GM21576 (cell line): ENCODE data around the gene GSTT2.
"Not testable (repeated sequence)": the region's sequence is repeated elsewhere in the genome, so short reads cannot be mapped to it uniquely, and the experiment has no call there.

Source experiments
- ATAC-seq: cut with Tn5 transposase; IDR thresholded peaks from one replicate; pipeline ENCODE4 v1.9.1; 2021; ENCODE audit warnings: mild to moderate bottlenecking, moderate library complexity; ENCODE audit not compliant: unreplicated experiment

GSTT2 gene

DNA sequence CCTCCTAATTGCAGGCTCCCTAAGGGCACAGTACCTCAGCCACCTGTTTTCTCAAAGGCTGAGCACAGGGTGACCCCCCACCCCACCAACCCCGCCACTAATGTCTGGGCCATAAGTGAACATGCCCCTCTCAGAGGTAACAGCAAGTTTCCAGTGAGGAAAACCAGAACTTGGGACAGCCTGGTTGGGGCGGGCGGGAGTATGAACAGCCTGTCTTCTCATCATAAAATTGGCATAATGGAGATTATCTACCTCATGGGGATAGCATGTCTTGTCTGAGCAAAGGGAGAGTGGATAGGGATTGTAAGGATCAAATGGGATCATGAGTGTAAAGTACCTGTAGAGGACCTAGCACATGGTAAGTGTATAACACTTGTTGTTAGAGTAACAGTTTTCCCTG, 8.0 kb upstream of the GSTT2 start:
- not testable (repeated sequence) for ATAC-seq

DNA sequence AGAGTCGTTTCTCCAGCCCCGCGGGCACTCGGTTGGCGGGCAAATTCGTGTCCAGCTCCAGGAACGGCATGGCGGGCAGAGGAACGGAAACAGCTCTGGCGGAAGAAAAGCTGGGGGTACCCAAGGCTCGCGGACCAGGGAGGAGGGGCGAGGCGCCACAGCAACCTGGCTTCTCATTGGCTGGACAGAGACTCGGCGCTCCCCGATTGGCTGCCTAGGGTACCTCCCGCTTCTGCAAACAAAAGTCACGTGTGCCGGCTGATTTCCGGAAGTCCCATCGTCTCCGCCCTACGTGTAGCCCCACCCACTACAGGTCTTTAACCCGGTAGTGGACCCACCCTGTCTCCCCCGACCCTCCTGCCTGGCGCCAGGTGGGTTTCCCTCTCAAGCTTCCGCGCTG, 5.6 kb upstream of the GSTT2 start, which contains the start of gene DDT:
DDT (minus strand) TSS at position 97 of the 400 bp plus-strand sequence; CDS start at position 70, 27 bp downstream.
- ATAC-seq, result peak; percentile 91

DNA sequence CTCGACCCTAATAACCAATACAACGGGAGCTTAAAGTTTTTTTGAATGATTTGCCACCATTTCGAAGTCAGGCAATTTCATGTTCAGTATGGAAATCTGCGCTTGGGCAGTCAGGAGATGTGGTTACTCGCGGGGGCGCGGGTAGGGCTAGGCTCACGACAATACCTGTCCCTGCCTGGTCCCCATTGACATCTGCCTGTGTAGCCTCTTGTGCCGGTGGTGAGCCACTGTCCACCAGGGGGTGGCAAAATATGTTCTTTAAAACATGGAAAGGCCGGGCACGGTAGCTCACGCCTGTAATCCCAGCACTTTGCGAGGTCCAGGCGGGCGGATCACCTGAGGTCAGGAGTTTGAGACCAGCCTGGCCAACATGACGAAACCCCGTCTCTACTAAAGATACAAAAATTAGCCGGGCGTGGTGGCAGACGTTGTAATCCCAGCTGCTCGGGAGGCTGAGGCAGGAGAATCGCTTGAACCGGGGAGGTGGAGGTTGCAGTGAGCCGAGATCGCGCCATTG, 5.0 kb upstream of the GSTT2 start:
- not testable (repeated sequence) for ATAC-seq

DNA sequence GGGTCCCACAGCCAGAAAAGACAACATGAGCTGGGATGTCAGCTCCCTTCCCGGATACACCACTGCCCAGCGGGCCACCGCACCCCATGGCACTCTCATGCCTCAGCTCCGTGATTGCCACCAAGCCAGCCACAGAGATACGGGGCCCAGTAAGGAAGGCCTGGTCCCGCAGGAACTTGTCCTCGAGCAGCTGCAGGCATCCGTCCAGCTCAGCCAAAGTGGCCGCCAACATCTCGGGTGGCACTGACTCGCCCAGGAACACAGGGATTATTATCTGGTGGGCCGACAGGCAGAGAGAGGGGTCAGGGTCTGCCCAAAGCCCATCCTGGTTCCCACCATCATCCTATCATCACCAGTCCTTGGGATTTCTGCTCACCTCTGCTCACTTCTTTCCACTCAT, 2.6 kb upstream of the GSTT2 start:
- ATAC-seq, result not testable (repeated sequence)

DNA sequence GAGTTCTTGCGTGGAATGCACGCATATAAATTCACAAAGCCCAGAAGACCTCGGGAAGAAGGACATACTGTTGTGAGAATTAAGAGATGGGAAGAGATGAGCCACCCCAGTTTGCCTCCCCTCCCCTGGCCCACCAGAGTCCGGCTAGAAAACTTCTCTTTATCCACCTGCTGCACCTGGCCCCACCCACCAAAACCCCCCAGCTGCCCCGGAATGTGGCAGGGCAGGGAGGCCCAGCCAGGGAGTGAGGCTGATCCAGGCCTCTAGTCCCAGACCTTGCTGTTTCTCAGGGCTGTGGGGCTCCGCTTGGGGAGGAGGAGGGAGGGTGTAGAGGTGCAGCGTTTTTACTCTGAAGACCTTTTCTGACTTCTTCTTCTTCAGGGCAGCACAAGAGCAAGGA, 633 bp downstream of the GSTT2 start:
- ATAC-seq, result not testable (repeated sequence)

DNA sequence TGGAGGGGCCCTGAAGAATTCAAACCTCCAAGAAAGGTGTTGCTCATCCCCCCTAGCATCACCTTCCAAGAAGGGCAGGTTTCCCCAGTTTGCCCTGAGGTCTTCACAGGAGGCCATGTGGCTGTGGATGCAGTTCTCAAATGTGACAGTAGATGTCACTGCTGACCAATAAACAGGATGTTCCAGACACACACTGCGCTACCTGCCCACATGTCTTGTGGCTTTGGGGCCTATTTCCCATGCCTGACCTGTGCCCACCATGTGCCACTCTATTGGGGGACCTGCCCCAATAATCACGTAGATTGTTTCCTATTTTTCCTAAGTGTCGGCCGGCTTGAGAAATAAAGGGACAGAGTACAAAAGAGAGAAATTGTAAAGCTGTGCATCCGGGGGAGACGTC, 4.5 kb downstream of the GSTT2 start:
- ATAC-seq, result no peak

DNA sequence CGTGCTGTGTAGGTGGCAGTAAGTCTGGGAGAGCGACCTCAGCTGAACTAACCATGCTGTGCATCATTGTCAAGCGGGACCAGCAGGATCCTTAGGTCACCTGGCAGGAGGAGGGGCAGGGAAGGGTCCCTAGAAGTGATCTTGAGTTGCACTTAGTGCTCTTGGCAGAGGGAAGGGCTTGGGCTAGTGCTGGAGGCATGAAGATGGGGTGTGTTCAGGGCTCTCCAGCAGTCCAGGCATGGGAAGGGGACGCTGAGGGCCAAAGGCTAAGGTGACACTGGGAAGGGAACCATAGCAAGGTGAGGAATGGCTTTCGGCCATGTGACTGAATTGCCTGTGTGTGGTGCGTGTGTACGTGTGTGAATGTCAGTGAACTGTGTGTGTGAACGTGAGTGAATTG, 6.2 kb downstream of the GSTT2 start:
- ATAC-seq, result not testable (repeated sequence)

DNA sequence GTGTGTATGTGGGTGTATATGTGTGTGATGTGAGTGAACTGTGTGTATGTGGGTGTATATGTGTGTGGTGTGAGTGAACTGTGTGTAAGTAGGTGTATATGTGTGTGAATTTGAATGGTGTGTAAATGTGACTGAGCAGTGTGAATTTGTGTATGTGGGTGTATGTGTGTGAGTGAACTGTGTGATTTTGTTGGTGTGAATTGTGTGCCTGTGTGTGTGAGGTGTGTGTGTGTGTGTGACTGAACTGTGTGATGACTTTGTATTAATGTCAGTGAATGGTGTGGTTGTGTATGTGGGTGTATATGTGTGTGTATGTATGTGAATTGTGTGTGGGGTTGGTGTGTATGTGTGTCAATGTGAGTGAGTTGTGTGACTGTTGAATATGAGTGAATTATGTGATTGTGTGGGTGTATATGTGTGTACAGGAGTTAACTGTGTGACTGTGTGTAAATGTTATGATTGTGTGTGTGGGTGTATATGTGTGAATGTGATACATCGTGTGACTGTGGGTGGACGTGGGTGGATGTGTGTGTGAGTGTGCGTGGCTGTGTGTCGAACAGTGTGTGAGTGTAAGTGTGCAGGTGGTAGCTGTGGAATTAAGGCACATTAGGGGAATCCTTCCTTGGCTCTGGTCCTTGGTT, 6.7 kb downstream of the GSTT2 start:
- ATAC-seq, result not testable (repeated sequence)

DNA sequence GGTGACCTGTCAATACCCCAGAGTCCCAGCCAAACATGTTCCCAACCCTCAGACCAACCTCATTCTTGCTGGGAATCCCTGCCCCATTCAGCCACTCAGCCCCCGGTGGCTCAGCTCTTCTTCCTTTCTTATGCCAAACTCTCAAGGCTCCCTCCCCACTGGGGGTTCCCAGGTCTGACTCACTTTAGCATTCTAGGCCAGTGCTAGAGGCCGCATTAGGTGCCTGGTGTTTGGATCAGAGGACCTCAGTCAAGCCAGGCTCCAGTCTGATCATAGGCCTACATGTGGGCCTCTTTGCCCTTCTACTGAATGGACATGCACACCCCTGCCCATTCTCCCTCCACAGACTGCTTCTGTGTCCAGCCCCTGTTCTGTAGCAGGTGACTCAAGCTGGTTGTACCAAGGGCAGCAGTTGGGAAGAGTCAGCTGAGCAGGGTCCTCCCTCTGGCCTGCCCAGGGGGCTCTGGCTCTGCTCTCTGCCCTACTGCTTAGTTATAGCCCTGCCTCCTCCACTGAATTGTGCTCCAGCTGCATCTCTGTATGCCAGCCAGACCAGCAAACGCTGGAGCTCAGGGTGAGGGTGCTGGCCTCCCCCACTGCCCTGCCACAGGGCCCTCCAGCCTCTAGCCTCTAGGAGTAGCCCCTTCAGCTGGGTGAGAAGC, 9.8 kb downstream of the GSTT2 start:
- ATAC-seq, result not testable (repeated sequence)

DNA sequence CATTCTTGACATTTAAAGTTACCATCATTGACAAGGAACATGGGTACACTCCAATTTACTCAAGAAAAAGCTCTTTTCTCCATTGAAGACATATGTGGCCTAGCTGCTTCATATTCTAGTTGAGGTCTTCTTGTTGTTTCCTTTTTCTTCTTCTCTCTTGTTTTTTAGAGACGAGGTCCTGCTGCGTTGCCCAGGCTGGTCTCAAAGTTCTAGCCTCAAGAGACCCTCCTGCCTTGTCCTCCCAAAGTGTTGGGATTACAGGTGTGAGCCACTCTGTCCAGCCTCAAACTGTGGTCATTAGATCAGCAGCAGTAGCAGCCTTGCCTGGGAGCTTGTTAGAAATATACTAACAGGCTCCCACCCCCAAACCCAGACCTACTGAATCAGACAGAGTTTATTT, 13.1 kb downstream of the GSTT2 start:
- not testable (repeated sequence) for ATAC-seq

DNA sequence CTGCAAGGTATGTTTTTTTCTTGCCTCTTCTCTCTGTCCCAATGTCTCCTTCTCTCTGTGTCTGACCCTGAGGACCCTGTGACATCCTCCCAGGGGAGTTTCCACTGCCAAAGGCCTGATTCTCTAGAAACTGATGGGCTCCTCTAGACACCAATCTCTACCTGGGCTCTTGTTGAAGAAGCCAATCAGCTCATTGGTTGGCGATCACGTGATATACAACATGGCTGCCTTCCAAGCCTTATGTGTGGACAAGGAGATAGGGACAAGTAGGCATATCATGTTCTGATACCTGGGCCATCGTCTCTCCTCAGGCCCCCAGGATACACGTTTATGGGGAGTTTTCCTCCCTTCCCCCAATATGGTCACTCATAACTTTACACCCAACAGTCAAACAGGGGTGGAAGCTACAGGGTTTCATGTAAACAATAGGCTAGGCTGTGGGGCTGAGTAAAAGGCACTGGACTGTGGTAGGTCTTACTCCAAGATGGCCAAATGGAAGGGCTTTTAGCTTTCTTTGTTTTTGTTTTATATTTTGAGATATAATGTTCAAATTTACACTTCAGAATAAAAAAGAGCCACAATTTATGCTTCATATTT, 13.7 kb downstream of the GSTT2 start:
- not testable (repeated sequence) for ATAC-seq

DNA sequence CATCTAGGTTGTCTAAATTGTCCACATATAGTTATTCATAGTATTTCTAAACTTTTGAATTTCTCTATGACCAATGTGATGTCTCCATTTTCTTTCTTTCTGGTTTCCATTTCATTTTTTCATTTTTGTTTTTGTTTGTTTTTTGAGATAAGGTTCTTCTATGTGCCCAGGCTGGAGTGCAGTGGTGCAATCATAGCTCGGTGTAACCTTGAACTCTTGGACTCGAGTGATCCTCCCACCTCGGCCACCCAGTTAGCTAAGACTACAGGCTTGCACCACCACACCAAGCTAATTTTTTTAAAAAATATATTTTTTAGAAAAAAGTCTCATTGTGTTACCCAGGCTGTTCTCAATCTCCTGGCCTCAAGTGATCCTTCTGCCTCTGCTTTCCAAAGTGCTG, 17.2 kb downstream of the GSTT2 start:
- ATAC-seq, result no peak

DNA sequence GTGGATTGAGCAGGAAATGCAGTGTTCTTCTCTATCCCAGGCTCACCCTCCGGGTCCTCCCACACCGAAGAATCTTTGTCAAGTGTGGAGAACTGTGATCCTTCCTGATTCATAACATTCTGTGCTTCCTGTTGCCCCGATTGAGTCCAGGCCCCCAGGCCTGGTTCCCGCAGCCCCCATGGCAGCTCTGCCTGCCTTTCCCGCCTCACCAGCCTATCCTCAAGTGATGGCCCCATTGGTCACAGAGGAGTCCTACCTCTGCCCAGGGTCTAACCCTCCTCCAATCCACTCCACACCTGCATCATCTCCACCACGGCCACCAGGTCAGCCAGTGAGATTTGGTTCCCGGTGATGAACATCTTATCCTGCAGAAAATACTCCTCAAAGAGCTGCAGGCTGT, 19.8 kb downstream of the GSTT2 start:
- not testable (repeated sequence) for ATAC-seq

DNA sequence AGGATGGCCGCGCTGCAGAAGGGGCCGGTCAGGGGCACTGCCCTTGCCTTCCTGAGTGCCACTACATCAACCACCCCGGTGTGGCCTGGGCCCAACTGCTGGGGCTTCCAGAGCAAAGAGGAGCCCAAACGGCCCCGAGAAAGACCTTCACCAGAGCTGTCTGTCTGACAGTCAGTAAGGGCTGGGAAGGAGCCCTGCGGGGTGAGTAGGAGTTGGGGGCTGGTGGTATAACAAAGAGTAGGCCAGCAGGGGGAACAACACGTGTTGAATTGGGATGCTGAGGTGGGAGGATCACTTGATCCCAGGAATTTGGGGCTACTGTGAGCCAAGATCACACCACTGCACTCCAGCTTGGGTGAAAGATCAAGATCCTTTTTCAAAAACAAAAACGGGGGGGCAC, 21.4 kb downstream of the GSTT2 start:
- ATAC-seq, result no peak

DNA sequence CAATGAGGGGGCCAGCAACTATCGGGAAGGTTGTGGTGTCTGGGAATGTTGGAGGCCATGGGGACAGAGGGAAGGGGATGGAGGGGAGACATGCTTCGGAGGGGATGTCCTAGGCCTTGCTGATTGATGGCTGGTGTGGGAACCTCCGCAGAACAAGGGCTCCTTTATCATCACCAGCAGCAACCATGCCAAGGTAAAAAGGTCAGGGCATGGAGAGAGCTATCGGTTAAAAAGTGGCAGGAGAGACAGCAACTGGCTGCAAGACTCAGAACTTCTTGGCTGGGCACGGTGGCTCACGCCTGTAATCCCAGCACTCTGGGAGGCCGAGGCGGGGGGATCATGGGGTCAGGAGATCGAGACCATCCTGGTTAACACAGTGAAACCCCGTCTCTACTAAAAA, 22.3 kb downstream of the GSTT2 start:
- no peak for ATAC-seq

DNA sequence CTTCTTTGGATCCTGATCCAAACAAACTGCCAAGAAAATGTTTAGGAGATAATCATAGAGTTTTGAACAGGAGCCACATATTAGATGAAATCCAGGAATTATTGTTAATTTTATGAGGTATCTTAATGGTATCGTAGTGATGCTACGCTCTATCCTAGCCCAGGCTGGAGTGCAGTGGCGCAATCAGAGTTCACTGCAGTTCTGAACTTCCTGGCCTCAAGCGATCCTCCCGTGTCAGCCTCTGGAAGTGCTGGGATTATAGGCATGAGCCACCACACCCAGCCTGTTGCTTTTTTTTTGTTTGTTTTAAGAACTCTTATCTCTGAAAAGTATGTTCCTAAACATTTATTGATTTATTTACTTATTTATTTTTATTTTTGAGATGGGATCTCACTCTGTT, 22.9 kb downstream of the GSTT2 start:
- ATAC-seq, result no peak

DNA sequence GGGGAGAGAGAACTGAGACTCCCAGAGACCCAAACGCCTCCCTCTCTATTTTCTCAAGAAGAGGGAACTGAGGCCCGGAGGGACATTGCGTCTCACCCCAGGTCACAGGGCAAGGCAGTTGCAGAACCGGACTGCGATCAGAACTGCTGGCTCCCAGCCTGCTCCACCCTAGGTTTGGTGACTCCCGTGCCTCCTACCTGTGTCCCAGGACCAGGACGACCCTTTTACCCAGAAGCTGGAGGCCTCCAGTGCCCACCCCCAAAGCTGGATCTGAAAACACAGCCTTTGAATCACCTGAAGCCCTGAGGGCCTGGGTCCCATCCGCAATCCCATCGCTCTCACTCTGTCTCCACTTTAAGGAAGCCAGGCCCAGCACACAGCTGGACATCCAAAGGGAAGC, 24.0 kb downstream of the GSTT2 start:
- no peak for ATAC-seq

DNA sequence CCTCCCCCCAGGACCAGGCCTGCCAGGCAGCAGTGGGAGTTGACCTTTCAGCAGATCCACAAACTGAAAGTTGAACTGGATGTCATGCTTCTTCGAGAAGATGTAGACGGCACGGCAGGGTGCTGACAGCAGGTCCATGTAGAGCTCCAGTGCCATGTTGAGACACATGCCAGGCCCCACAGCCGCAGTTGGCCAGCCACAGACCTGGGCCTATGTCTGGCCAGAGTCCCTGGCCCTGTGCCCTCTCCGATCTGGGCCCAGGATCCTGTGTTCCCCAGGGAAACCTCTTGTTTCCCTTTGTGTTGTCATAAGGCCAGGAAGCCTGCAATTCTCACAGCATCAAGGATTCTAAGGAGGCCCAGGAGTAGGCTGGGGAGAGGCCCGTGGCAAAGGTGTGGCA, 25.3 kb downstream of the GSTT2 start, which contains the start of gene GSTT4:
GSTT4 (minus strand) TSS at position 253 of the 400 bp plus-strand sequence; CDS start at position 156, 97 bp downstream.
- no peak for ATAC-seq

DNA sequence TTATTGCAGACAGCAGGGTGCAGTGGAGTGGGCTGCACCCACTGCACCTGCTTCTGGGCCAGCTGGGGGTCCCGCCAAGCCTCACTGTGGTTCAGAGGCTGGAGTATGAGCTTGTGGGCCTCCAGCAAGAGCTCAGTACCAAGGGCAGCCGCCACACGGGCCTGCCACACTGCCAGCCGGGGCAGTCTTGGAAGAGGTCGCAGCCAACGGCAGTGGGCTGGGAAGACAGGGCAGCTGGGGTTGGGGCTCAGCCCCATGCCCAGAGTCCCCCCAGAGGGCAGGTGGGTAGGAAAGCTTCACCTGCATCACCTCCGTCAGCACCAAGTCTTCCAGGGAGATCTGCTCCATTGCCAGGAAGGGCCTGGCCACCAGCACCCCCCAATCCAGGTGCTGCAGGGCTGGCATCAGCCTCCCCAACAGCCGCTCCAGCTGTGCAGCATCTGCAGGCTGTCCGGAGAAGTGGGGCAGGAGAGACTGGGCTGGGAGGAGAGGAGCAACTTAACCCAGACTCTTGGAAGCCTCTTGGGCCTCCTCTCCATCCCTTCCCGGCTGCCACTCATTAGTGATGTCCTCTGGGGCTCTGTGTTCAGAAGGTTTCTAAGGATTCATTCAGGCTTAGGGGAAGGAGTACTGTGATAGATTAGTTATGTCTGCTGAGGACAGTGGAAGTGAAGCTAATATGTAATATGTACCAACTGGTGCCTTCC, 26.4 kb downstream of the GSTT2 start:
- no peak for ATAC-seq

DNA sequence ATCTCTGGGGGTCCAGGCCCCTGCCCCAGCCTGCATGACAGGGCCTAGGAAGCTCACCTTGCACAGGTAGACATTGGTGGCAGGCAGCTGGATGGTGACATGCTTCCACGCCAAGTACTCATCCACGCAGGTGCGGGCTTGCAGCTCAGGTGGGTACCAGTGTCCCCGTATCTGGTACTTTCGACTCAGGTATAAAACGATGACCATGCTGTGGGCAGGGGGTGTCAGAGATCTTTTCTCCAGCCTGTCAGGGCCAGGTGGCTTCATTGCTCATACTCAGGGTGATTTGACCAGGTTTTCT, 26.9 kb downstream of the GSTT2 start:
- no peak for ATAC-seq

DNA sequence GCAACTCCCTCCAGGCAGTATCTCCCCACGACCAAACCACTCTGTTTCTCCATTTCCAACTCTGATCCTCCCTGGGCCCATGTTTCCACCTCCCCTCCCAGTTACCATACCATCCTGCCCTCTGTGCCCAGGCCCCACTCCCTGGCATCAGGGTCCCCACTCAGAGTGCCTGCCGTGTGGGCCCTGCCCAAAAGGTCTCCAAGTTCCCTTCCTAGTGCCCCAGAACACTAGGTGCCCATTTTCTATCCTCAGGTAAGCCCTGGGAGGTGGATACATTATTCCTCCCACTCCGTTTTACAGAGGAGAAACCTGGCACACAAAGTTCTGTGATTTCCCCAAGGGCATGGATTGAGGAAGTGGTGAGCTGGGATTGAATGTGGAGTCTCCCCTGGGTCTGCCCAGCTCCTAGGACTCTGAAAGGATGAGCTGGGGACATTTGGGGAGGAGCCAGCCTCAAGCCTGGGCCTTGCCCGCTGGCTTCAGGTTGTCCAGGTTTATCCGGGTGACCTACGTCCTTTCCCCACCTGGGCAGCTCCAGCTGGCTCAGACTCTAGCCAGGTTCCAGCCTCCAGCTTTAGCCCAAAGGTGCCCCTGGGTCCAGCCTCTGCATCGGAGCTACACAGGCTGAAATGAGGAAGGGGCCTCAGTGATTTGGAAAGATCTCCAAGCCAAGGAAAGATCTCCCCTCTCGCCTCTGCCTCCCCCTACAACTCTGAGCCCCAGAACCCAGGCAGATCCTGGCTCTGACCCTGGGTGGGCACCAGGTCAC, 27.5 kb downstream of the GSTT2 start:
- ATAC-seq, result no peak
